ENCODE results near the gene STRN4.
A peak's percentile ranks its signal among the peaks of the same experiment; 100 is the strongest.
"Not testable (repeated sequence)": the region's sequence is repeated elsewhere in the genome, so short reads cannot be mapped to it uniquely, and the experiment has no call there.

The STRN4 gene, protein sequence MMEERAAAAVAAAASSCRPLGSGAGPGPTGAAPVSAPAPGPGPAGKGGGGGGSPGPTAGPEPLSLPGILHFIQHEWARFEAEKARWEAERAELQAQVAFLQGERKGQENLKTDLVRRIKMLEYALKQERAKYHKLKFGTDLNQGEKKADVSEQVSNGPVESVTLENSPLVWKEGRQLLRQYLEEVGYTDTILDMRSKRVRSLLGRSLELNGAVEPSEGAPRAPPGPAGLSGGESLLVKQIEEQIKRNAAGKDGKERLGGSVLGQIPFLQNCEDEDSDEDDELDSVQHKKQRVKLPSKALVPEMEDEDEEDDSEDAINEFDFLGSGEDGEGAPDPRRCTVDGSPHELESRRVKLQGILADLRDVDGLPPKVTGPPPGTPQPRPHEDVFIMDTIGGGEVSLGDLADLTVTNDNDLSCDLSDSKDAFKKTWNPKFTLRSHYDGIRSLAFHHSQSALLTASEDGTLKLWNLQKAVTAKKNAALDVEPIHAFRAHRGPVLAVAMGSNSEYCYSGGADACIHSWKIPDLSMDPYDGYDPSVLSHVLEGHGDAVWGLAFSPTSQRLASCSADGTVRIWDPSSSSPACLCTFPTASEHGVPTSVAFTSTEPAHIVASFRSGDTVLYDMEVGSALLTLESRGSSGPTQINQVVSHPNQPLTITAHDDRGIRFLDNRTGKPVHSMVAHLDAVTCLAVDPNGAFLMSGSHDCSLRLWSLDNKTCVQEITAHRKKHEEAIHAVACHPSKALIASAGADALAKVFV
- 57.4 to 84.7 (median 76.0) reads per million in 3 experiments for total RNA-seq

DNA sequence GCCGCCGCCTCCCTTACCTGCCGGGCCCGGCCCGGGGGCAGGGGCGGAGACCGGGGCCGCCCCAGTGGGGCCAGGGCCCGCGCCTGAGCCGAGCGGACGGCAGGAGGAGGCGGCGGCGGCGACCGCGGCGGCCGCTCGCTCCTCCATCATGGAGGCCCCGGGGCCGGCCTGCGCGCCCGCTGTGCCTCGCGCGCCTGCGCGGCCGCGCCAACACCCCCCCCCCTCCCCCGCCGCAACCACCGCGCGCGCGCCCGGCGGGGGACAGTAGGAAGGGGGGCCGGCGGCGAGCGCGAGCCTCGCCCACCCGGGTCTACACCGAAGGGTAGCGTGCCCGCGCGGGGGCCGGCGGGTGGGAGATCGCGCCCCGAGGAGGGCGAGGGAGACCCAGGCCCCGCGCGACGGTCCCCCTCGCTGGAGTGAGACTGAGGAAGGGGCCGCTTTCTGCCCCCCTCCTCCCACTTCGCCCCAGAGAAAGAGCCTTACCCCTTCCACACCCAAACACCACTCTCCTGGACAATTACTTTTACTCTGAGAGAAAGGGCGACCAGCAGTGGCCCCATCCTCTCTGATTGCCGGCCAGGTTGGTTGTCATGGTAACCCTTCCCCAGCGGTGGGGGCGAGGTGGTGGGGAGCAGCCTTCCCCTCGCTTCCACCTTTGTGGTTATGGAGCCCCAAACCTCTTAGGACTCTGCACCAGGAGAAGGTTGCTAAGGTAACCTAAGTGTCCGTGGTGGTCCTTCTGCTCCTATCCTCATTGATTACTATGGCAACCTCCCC, at the start of gene STRN4:
Gene STRN4 (minus strand): TSS at position 170 of the 777 bp plus-strand sequence. CDS start 20 bp downstream, at position 150.
- DNase-seq = peak; percentile 49

DNA sequence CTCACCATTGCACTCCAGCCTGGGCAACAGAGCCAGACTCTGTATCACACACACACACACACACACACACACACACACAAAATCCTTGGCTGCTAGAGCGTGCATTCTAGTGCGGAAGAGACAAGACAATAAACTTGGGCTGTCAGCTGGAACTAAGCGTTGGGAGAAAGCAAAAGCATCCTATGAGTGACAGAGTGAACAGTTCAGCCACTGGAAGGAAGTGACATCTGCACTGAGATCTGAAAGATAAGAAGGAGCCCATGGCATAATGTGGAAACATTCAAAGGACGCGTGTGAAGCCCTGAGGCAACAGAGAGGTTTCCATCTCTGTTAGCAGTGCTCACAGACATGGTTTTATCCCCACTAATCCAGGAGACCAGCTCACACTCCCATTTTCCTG, 45.7 kb upstream of the STRN4 start:
- peak; percentile 68 for DNase-seq

DNA sequence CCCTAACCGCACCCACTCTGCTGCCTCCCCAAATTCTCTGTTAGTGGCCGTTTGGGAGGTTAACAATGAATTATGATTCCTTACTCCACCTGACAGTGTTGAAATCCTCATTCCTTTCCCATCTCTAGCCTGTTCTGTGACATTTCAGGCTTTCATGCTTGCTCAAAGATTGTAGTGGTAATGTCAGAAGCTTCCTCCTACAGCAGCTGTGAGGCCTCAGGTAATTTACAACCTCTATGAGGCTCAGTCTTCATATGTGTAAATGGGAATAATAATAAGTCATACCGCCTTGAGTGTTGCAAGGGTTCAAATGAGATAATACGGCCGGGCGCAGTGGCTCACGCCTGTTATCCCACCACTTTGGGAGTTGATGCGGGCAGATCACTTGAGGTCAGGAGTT, 43.1 kb upstream of the STRN4 start:
- DNase-seq = no peak

DNA sequence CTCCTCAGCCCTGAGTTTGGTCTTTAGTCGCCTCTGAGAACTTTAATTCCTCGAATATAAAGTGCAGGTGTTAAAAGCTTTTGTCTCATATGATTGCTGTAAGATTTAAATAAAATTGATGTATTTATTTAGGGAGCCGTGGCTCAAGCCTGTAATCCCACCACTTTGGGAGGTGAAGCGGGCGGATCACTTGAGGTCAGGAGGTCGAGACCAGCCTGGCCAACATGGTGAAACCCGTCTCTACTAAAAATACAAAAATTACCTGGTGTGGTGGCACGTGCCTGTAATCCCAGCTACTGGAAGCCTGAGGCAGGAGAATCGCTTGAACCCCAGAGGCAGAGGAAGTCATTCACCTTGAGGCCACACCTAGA, 42.7 kb upstream of the STRN4 start:
- no peak for DNase-seq

DNA sequence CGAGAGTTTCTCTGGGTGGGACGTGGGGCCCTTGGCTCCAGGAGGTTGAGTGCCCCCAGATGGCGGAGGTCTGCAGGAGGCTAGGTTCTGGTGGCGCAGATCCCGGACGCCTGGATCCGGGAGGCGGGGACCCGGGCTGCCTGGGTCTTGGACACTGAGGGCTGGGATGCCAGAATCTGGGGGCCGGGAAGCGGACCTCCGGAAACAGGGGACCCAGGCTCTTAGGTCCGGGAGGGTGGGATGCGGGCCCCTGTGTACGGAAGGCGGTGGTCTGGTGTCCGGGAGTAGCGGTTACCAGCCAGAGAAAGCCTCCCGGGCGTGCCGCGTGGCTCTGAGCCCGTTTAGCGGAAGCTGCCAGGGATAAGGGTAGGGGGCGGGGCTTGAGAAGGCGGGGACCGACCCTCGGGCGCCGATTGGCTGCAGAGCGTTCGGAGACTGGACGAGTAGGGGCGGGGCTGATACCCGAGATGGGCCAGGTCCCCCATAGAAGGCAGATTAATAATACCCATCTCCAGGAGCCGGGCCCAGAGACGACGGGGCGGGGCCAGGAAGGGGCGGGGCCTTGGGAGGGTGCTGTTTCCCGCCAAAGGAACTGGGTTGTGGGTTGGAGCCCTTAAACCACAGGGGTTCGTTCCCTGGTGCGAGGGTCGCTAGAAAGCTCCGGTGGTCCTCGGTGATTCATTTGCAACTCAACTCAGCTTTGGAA, 42.2 kb upstream of the STRN4 start, which contains the start of gene SLC1A5:
Gene SLC1A5 (minus strand): TSS at position 333 of the 706 bp plus-strand sequence. CDS start 629 bp downstream, outside the sequence.
- peak; percentile 93 for DNase-seq

DNA sequence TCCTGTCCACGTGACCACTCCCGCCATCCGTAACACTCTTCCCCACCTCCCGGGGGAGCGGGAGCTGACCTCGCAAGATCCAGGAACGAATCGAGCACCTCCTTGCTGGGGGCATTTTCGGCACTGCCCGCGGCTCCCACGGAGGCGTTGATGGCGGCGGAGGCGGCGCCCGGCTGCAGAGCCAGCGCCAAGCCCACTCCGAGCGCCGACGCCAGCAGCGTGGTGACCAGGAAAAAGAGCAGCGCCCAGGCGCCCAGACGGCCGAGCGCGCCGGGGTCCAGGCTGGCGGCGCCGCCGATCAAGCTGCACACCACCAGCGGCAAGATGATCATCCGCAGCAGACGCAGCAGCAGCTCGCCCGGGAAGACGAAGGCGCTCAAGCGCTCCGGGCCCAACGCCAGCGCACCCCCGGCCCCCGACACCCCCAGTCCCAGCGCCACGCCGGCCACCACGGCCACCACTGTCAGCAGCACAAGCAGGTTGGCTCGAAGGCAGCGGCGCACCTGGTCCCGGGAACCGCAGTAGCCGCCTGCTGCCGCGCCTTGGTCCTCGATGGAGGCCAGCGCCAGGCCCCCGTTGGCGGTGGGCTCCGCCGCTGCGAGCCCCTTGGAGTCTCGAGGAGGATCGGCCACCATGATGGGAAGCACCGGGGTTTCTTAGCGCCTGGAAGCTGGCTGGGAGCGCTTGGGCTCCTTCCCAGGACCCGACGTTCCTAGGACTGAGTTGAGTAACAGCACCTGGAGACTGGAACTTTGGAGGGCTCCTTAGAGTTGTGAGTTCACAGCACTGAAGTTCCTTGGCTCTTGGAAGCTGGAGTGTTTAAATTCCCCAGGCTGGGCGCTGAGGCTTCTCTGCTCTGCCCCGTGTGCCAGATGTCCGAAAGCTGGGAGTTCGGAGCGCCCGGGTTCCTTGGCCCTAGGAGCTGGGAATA, 41.3 kb upstream of the STRN4 start:
- DNase-seq = peak; percentile 24

DNA sequence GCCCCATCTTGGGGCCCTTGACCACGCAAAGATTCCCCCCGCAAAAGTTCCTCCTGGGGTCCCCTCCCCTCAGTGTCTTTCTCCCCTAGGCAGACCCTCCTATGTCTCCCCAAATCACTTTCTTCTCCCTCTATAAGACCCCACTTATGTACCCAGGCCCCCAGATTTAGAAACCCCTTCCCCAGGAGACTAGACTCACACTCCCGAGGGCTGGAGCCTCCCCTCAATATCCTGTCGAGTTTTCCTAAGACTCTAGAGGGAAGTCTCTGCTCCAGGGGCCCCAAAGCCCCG, 40.7 kb upstream of the STRN4 start:
- no peak for DNase-seq

DNA sequence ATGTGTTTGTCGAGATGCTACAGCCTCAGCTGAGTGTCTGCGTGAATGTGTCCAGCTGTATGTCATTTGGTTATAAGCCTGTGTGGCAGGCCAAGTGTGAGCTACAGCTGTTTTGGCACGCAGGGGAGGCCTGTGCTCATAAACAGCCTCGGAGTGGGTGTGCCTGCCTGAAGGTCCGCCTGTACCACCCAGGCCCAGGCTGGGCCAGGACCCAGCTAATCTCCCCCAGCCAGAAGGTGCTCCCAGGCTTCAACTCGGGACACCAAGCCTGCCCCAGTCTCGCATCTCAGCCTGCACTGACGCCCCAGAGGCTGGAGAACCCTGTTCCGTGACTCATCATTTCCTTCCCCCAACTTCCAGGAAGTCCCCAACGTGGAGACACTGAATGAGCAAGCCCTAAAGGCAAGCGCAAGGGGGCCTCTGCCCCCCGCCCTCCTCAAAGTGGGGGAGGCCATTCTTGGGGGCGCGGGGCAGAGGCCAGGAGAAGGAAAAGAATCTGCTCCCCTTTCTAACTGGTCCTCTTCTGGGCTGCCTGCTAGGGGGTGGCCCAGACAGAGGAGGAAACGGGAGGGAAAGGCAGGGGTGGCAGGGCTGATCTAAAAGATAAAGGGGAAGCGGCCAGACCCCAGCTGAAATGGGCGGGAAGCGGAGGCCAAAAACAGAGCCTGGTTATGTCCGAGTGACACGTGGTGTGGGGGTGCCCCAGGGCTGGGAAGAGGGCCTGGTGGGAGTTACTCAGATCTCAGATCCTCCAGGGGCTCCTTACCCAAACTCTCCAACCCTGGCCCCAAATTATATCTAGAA, 40.2 kb upstream of the STRN4 start:
- peak; percentile 81 for DNase-seq

DNA sequence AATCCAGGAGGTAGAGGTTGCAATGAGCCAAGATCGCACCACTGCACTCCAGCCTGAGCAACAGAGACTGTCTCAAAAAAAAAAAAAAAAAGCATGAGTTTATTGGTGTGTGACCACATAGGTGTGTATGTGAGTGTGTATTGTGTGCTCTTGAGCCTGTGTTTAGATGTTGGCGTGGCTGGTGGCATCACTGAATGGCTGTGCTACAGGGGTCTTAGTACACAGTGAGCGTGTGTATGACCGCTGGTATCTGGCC, 39.7 kb upstream of the STRN4 start:
- DNase-seq = no peak

DNA sequence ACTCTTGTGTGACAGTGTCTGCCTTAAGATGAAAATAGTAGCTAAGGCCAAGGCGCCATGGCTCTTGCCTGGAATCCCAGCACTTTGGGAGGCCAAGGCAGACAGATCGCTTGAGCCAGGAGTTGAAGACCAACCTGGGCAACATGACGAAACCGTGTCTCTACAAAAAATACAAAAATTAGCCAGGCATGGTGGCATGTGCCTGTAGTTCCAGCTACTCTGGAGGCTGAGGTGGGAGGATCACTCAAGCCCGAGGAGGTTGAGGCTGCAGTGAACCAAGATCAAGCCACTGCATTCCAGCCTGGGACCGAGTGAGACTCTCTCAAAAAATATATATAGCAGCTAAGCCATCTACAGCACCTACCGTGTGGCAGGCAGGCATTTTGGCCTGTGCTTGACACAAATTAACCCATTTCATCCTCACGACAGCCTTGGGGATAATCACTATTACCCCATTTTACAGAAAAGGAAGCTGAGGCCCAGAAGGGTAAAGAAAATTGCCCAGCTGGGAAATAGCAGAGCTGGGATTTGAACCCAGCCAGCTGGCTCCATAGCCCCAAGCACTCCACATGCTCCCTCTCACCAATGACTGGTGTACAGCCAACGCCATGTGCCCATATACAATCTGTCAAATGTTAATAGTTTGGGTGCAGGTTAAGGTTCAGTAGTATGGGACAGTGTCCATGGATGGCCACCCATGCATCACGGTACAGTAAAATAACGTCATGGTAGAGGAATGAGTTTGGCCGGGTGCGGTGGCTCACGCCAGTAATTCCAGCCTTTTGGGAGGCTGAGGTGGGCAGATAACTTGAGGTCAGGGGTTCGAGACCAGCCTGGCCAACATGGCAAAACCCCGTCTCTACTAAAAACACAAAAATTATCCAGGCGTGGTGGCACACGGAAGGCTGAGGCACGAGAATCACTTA, 39.1 kb upstream of the STRN4 start:
- no peak for DNase-seq

DNA sequence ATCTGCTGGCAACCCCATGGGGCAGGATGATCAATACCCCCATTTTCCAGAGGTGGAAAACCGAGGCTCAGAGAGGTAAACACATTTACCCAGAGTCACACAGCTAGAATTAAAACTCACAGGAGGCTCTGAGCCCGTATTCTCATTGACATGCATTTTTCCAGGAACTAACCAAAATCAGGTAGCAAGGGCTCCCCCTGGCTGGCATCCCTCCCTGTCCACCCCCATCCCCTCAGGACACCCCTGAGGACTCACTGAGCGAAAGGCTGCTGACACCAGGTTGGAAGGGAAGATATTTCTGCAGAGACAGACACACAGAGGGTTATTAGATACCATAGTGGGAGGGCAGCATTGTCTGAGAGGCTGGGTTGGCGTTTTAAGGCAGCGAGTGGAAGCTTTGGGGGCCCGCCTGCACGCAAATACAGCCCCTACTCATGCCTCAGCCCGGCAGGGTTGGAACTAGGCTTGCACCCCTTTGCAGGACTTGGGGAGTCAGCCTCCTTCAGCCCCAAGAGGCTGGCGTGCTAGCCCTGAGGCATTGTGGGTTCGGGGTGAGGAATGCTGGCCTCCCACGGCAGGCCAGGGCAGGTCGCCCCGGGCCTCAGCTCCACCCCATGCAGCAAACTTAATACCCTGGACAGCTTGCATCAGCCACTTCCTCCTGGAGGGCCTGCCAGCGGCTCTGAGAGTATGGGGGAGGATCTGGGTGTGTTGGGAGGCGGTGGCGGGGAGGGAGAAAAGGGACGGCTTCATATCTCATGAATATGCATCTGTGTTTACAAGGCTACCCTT, 38.2 kb upstream of the STRN4 start:
- peak; percentile 20 for DNase-seq

DNA sequence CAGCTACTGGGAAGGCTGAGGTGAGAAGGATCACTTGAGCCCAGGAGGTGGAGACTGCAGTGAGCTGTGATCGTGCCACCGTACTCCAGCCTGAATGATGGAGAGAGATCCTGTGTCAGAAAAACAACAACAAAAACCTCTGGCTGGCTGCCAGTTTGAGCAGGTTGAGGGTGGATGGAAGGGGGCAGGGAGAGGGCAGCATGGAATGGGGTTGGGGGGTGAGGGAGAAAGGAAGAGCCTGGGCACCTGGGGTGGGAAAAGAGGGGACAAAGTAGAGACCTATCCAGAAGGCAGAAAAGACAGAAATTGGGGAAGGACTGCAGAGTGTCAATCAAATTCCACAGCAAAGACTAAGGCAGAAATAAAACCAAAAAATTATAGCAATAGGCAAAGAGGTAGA, 37.4 kb upstream of the STRN4 start:
- no peak for DNase-seq

DNA sequence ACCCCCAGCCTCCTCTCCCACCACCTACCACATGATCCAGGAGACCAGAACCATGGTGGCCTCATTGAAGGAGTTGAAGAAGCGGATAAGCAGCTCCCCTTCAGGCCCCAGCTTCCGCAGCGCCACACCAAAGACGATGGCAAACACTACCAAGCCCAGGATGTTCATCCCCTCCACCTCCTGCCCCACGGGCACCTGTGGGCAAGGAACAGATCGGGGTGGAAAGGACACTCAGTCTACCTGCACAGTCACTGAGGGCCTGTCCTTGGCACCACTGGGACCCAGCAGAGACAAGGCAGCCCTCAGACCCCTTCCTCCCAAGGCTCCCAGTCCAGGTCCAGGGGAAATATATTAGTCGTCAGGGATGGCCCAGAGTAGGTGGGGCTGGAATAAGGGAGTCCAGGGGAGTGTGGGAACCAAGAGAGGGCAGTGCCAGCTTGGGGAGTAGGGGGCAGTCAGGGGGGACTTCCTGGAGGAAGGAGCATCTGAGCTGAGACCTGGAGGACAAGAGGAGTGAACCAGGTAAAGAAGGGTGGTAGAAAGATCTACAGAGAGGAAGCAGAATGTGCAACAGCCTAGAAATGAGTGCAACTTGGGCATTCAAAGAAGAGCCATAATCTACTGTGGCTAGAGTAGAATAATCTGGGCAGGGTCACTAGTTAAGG, 36.2 kb upstream of the STRN4 start:
- DNase-seq = no peak

DNA sequence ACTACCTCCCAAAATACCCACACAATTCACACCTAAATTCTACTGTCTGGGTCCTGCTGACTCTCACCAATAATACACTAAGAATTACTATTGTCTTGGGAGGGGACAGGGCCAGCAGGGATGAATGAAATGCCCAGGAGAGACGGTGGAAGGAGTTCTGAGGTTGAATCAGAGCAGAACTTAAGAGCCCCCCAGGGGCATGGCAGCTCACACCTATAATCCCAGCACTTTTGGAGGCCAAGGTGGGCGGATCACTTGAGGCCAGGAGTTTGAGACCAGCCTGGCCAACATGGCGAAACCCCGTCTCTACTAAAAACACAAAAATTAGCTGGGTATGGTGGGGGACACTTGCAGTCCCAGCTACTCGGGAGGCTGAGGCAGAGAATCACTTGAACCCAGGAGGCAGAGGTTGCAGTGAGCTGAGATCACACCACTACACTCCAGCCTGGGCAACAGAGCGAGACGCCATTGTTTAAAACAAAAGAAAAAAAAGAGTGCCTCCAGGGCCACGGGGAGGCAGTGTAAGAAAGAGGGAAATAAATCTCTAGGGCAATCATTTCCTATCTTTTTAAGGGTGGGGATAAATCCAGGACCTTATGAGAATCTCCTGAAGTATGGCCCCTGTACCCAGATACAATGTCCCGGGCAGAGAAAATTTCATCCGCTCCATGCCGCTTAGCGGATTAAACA, 31.9 kb upstream of the STRN4 start:
- DNase-seq = not testable (repeated sequence)

DNA sequence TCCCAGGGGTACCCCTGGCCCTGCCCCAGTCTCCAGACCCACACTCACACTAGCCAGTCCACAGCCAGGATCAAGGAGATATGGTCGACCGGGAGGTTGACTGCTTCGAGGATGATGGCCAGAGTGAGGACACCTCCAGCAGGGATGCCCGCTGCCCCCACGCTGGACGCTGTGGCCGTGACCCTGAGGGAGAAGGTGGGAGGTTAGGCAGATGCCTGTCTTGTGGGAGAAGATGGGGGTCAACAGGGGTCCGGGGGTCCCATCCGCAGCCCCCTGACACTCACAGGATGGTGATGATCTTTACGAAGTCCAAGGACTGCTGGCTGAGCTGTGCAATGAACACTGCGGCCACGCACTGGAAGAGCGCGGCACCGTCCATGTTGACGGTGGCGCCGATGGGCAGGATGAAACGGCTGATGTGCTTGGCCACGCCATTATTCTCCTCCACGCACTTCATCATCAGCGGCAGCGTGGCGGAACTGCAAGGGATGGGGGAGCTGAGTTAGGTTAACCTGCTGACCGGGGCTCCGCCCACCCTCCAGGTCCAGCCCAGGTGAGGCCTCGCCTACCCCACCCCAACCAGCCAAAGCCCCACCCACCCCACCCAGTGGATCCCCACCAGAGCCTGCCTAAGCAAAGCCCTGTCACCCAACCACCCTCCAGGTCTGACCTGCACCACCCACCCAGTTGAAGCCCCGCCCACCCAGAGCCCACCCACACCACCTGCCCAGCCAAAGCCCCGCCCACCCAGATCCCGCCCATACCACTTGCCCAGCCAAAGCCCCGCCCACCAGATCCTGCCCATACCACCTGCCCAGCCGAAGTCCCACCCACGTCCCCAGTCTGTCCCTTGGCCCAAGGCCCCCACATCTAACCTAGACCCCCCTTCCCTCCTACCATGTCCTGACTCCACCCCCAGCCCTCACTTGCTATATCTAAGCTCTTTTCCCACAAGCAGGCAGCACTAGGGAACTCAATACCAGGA, 31.0 kb upstream of the STRN4 start:
- no peak for DNase-seq

DNA sequence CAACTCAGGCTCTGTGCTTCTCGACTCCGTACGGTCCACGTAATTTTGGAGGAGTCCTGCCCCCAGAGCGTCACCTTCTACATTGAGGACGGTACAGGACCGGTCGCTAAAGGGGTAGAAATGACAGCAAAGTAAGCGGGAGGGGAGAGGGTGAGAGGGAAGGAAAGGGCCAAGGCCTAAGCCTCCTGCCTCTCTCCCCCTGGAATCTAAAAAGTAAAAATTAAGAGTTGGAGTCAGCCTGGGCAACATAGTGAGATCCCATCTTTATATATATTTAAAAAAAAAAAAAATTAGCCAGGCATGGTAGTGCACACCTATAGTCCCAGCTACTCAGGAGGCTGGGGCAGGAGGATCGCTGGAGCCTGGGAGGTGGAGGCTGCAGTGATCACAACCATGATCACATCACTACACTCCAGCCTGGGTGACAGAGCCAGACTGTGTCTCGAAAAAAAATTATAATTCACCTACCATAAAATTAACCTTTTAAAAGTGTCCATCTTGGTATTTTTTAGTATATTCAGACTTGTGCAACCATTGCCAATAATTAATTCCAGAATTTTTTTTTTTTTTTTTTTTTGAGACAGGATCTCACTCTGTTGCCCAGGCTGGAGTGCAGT, 29.5 kb upstream of the STRN4 start:
- DNase-seq = no peak

Data from central memory CD4-positive, alpha-beta T cell (primary cell).